DOHH2 (cell line): ENCODE measurements around the gene CATSPERE.

Experiments
- CTCF ChIP-seq: fragments of 200-600 bp; sonication (generic); IDR thresholded peaks from one replicate; pipeline ENCODE4 v1.5.1; 2014; ENCODE audit warnings: antibody characterized with exemption, mild to moderate bottlenecking, low read depth, low read length; ENCODE audit not compliant: poor library complexity, severe bottlenecking
- EZH2phosphoT487 ChIP-seq: fragments of 200-600 bp; sonication (generic); IDR thresholded peaks from 2 replicates; pipeline ENCODE4 v1.6.1; 2017; ENCODE audit warnings: borderline replicate concordance, mild to moderate bottlenecking, antibody characterized with exemption, low read length, moderate library complexity, mixed read lengths

- no peak for TF ChIP-seq CTCF
- no peak for TF ChIP-seq EZH2phosphoT487
Observed at GRCh38 chr1:244601336-244601735, 140.3 kb downstream of the CATSPERE start.
